HG03095 (cell line): ENCODE measurements around the gene ATF5.
A peak's percentile ranks its signal among the peaks of the same experiment; 100 is the strongest.

Experiments
- ATAC-seq: cut with Tn5 transposase; IDR thresholded peaks from one replicate; pipeline ENCODE4 v1.9.1; 2021; ENCODE audit warnings: moderate library complexity; ENCODE audit not compliant: unreplicated experiment

Gene ATF5

GRCh38 chr19:49894011-49894664, 34.9 kb upstream of the ATF5 start:
- ATAC-seq = no peak

GRCh38 chr19:49894879-49895565, 34.0 kb upstream of the ATF5 start:
- ATAC-seq = no peak

- ATAC-seq = no peak
These were observed 33.3 kb upstream of the ATF5 start for GRCh38 chr19:49895566-49896297.

- ATAC-seq = peak; percentile 34
These were observed 32.0 kb upstream of the ATF5 start, which contains the start of gene IL4I1 for GRCh38 chr19:49896863-49897621. Gene IL4I1, minus strand, starts transcription at chr19:49896887. Its CDS starts 727 bp downstream, at chr19:49896160.

- no peak for ATAC-seq
These were observed 24.9 kb upstream of the ATF5 start for GRCh38 chr19:49904136-49904535.

GRCh38 chr19:49906879-49907564, 22.0 kb upstream of the ATF5 start:
- no peak for ATAC-seq

- no peak for ATAC-seq
These were observed 21.1 kb upstream of the ATF5 start for GRCh38 chr19:49907745-49908446.

- ATAC-seq = no peak
These were observed 20.3 kb upstream of the ATF5 start for GRCh38 chr19:49908480-49909420.

- ATAC-seq = no peak
These were observed 18.8 kb upstream of the ATF5 start for GRCh38 chr19:49910179-49910578.

GRCh38 chr19:49911381-49912145, 17.4 kb upstream of the ATF5 start:
- no peak for ATAC-seq

GRCh38 chr19:49912965-49913685, 15.9 kb upstream of the ATF5 start:
- no peak for ATAC-seq

GRCh38 chr19:49913720-49914119, 15.3 kb upstream of the ATF5 start:
- no peak for ATAC-seq

GRCh38 chr19:49915271-49915670, 13.7 kb upstream of the ATF5 start:
- no peak for ATAC-seq

- no peak for ATAC-seq
These were observed 11.9 kb upstream of the ATF5 start for GRCh38 chr19:49916839-49917733.

GRCh38 chr19:49918089-49918488, 10.9 kb upstream of the ATF5 start:
- no peak for ATAC-seq

- ATAC-seq = no peak
These were observed 8.2 kb upstream of the ATF5 start for GRCh38 chr19:49920624-49921363.
